Liver (tissue), 9 donors: ENCODE data around the gene WNT10A. TPM values are rescaled to one million over a fixed set of nuclear protein-coding genes. Genes with fewer than 3 reads are reported as not detected.
A peak's percentile ranks its signal among the peaks of the same experiment; 100 is the strongest.

Source experiments
- DNase-seq: peaks from one replicate; pipeline ENCODE4 v3.0.0-alpha.2; 2017; ENCODE audit warnings: low spot score
- H3K27ac ChIP-seq, 2 donors: one replicate each; pipeline ENCODE4 v1.7.0; 2013; ENCODE audit warnings: inconsistent platforms in 2 of 2, low read length in 2 of 2, control low read depth in 1 of 2, low read depth in 1 of 2, mild to moderate bottlenecking in 1 of 2
- H3K27me3 ChIP-seq, 4 donors: one replicate each; pipeline versions ENCODE4 v1.6.1 to v1.7.0; 2013; ENCODE audit warnings: low read length in 3 of 4, inconsistent platforms in 1 of 4, mild to moderate bottlenecking in 1 of 4, moderate library complexity in 1 of 4; ENCODE audit not compliant: control insufficient read depth in 4 of 4, insufficient read depth in 4 of 4
- H3K36me3 ChIP-seq, 4 donors: one replicate each; pipeline versions ENCODE4 v1.6.1 to v1.7.0; 2013; ENCODE audit warnings: low read length in 3 of 4, mild to moderate bottlenecking in 3 of 4, low read depth in 1 of 4, moderate library complexity in 1 of 4; ENCODE audit not compliant: control insufficient read depth in 4 of 4, insufficient read depth in 3 of 4
- H3K4me1 ChIP-seq, 4 donors: one replicate each; pipeline versions ENCODE4 v1.6.1 to v1.7.0; 2013; ENCODE audit warnings: low read length in 3 of 4, mild to moderate bottlenecking in 3 of 4, moderate library complexity in 1 of 4; ENCODE audit not compliant: control insufficient read depth in 4 of 4, insufficient read depth in 4 of 4
- H3K4me3 ChIP-seq, 3 donors: one replicate each; pipeline versions ENCODE4 v1.6.1 to v1.7.0; 2013; ENCODE audit warnings: low read length in 3 of 3, control low read depth in 1 of 3, low read depth in 1 of 3, mild to moderate bottlenecking in 1 of 3
- H3K9ac ChIP-seq, 2 donors: one replicate each; pipeline ENCODE4 v1.7.0; 2013; ENCODE audit warnings: low read length in 2 of 2, mild to moderate bottlenecking in 2 of 2, moderate library complexity in 2 of 2, control low read depth in 1 of 2, low read depth in 1 of 2
- H3K9me3 ChIP-seq, 4 donors: one replicate each; pipeline versions ENCODE4 v1.6.1 to v1.7.0; 2013; ENCODE audit warnings: low read length in 3 of 4; ENCODE audit not compliant: control insufficient read depth in 4 of 4
- EGR1 ChIP-seq, 2 donors: IDR thresholded peaks; 2 replicates each; pipeline ENCODE4 v1.6.1; 2016 to 2018; ENCODE audit warnings: antibody characterized with exemption in 2 of 2, low read depth in 2 of 2
- FOXA1 ChIP-seq: IDR thresholded peaks from 2 replicates; pipeline ENCODE4 v1.6.1; 2016; ENCODE audit warnings: antibody characterized with exemption
- FOXA2 ChIP-seq: IDR thresholded peaks from 2 replicates; pipeline ENCODE4 v1.6.1; 2016; ENCODE audit warnings: antibody characterized with exemption
- GABPA ChIP-seq, 2 donors: IDR thresholded peaks in 1 of 2; conservative IDR thresholded peaks in 1 of 2; 2 replicates each; pipeline ENCODE4 v1.6.1; 2016; ENCODE audit warnings: antibody characterized with exemption in 2 of 2, mild to moderate bottlenecking in 1 of 2, moderate library complexity in 1 of 2
- HNF4A ChIP-seq, 2 donors: conservative IDR thresholded peaks; 2 replicates each; pipeline ENCODE4 v1.6.1; 2016; ENCODE audit warnings: antibody characterized with exemption in 2 of 2, mild to moderate bottlenecking in 2 of 2
- HNF4G ChIP-seq: IDR thresholded peaks from 2 replicates; pipeline ENCODE4 v1.6.1; 2016; ENCODE audit warnings: antibody characterized with exemption
- JUND ChIP-seq, 2 donors: IDR thresholded peaks; 2 replicates each; pipeline ENCODE4 v1.6.1; 2016; ENCODE audit warnings: antibody characterized with exemption in 2 of 2
- MAX ChIP-seq: IDR thresholded peaks from 2 replicates; pipeline ENCODE4 v1.6.1; 2016; ENCODE audit warnings: antibody characterized with exemption
- NR2F2 ChIP-seq: IDR thresholded peaks from 2 replicates; pipeline ENCODE4 v1.6.1; 2016; ENCODE audit warnings: antibody characterized with exemption
- RAD21 ChIP-seq, 2 donors: IDR thresholded peaks; 2 replicates each; pipeline ENCODE4 v1.6.1; 2016; ENCODE audit warnings: antibody characterized with exemption in 2 of 2, mild to moderate bottlenecking in 2 of 2
- REST ChIP-seq: IDR thresholded peaks from 2 replicates; pipeline ENCODE4 v1.6.1; 2016; ENCODE audit warnings: antibody characterized with exemption, mild to moderate bottlenecking
- RXRA ChIP-seq, 2 donors: IDR thresholded peaks; 2 replicates each; pipeline ENCODE4 v1.6.1; 2017 to 2018; ENCODE audit warnings: antibody characterized with exemption in 2 of 2, mild to moderate bottlenecking in 1 of 2
- SP1 ChIP-seq: IDR thresholded peaks from 2 replicates; pipeline ENCODE4 v1.6.1; 2018; ENCODE audit warnings: antibody characterized with exemption, mild to moderate bottlenecking
- YY1 ChIP-seq: IDR thresholded peaks from 2 replicates; pipeline ENCODE4 v1.6.1; 2016; ENCODE audit warnings: antibody characterized with exemption, mild to moderate bottlenecking
- ZBTB33 ChIP-seq: IDR thresholded peaks from 2 replicates; pipeline ENCODE4 v1.6.1; 2016; ENCODE audit warnings: antibody characterized with exemption
- WGBS: extraction: QIAGEN DNeasy Blood & Tissue Kit; methylation state at CpG from one replicate; pipeline ENCODE4 v1.1.7; 2013; 5-methylcytosine and 5-hydroxymethylcytosine counted together
- polyA plus RNA-seq, 2 donors: library from polyadenylated mRNA; stranded (reverse) in 1 of 2; unstranded in 1 of 2; fragments of 200-250 nt in 1 of 2; fragments of >200 nt in 1 of 2; fragmentation: Nextera tagmentation in 1 of 2; extraction: Ambion mirVana in 1 of 2; gene quantifications; one replicate each; pipeline versions ENCODE4 v1.2.1 to v1.2.3, GENCODE V29; 2013 to 2015
- total RNA-seq, 2 donors: library from RNA; depleted of rRNA; stranded (reverse); fragments of >200 nt; gene quantifications; one replicate each; pipeline ENCODE4 v1.2.3, GENCODE V29; 2014
- TF ChIP-seq, protein P1 (sequence below): fragments of 150-350 bp; IDR thresholded peaks from 2 replicates; pipeline ENCODE4 v1.5.1; 2017; ENCODE audit warnings: improper control_type of control experiment, low read depth, low read length; ENCODE audit not compliant: missing input control
- TF ChIP-seq, protein P2 (sequence below): IDR thresholded peaks from 2 replicates; pipeline ENCODE4 v1.6.1; 2016; ENCODE audit warnings: antibody characterized with exemption
- donor health status: healthy.
- donor health status: healthy.
- donor health status: healthy.
- donor health status: healthy.
- donor health status: healthy.

The WNT10A gene
- total and polyA plus RNA-seq, 4 donors = 0.01 to 0.08 (median 0.05) TPM; not detected in 1

DNA sequence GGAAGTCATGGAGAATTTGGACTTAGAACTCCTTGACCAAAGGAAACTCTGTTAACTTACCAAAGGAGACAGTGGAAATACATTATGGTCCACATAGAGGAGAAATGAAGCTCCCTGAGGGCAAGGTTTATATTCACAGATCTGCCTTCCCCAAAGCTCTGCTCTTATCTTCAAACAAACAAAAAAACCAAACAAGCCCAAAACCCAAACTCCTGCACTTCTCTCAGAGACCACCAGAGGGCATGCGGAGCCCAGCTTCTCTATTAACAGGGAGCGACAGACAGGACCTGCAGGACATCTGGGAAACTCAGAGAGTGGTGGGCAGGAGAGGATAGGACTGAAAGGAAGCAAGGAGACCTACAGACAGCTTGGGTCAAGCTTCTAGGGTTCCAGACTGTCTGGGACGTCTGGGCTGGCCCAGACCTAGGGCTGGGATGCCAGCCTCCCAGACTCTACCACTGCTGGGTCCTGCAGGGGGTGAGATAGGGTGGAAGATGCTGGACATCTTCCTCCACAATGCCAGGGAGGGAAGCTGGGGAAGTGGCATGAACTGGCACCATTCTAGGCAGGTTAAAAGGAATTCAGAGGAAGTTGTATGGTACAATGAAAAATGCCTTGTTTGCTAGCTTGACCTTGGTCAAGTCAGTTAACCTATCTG lies 4.0 kb upstream of the WNT10A start (continued):
- no peak for TF ChIP-seq JUND (IDR thresholded peaks at IDR 0.05)
- no peak for TF ChIP-seq EGR1 (IDR thresholded peaks at IDR 0.05; ENCODE audit: low read depth in 2 of 2)
- TF ChIP-seq HNF4A (conservative IDR thresholded peaks at IDR 0.05) = no peak
- TF ChIP-seq, protein P1, sequence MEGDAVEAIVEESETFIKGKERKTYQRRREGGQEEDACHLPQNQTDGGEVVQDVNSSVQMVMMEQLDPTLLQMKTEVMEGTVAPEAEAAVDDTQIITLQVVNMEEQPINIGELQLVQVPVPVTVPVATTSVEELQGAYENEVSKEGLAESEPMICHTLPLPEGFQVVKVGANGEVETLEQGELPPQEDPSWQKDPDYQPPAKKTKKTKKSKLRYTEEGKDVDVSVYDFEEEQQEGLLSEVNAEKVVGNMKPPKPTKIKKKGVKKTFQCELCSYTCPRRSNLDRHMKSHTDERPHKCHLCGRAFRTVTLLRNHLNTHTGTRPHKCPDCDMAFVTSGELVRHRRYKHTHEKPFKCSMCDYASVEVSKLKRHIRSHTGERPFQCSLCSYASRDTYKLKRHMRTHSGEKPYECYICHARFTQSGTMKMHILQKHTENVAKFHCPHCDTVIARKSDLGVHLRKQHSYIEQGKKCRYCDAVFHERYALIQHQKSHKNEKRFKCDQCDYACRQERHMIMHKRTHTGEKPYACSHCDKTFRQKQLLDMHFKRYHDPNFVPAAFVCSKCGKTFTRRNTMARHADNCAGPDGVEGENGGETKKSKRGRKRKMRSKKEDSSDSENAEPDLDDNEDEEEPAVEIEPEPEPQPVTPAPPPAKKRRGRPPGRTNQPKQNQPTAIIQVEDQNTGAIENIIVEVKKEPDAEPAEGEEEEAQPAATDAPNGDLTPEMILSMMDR = peak; percentile 87
- TF ChIP-seq, protein P2, sequence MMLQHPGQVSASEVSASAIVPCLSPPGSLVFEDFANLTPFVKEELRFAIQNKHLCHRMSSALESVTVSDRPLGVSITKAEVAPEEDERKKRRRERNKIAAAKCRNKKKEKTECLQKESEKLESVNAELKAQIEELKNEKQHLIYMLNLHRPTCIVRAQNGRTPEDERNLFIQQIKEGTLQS = no peak

DNA sequence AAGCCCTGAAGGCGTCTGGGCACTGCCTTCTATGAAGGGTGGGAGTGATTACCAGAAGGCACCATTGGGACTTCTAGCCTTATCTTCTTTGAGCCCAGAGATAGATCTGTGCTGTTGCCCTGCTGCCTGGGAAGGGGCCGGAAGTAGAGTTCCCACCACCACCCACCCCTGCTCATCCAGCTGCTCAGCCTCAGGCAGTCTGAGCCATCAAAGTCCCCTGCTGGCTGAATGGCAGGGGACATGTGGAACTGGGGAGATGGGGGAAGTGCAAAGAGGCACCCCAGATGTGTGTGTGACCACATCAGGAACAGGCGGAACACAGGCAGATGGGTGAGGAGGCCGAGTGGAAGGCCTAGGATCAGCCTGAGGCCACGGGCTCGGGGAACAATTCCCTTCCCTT lies 3.3 kb upstream of the WNT10A start:
- H3K4me1 ChIP-seq = peaks cover 4 to 17% (median 8%) of the 10 kb centered on the region in 4 donors
- H3K36me3 ChIP-seq = no peaks in the 10 kb centered on the region
- H3K9me3 ChIP-seq = no peaks in the 10 kb centered on the region
- WGBS = 62% methylated on average over 6 of the region's 6 CpGs
- H3K27me3 ChIP-seq = peaks cover 12 to 36% (median 15%) of the 10 kb centered on the region in 4 donors
- H3K9ac ChIP-seq = no peak overlapping the region
- TF ChIP-seq NR2F2 (no peak), JUND (IDR thresholded peaks at IDR 0.05) (no peak), EGR1 (IDR thresholded peaks at IDR 0.05; ENCODE audit: low read depth in 2 of 2) (no peak), RAD21 (IDR thresholded peaks at IDR 0.05) (no peak), MAX (no peak), REST (no peak), GABPA (IDR thresholded peaks at IDR 0.05 in 1 of 2, conservative IDR thresholded peaks at IDR 0.05 in 1 of 2) (no peak), YY1 (no peak), FOXA1 (no peak), HNF4A (conservative IDR thresholded peaks at IDR 0.05) (no peak), HNF4G (no peak), SP1 (no peak), ZBTB33 (no peak), RXRA (IDR thresholded peaks at IDR 0.05) (no peak), FOXA2 (no peak)
- TF ChIP-seq, protein P2 = no peak
- no peak for DNase-seq
- H3K4me3 ChIP-seq = no peak overlapping the region
- H3K27ac ChIP-seq = no peak overlapping the region
